8988T (cell line): Measurements from ENCODE around the gene SMAD1.
"Not testable (repeated sequence)": the region's sequence is repeated elsewhere in the genome, so short reads cannot be mapped to it uniquely, and the experiment has no call there.

Source experiments
- DNase-seq: peaks from one replicate; pipeline ENCODE4 v3.0.0; 2011

Gene SMAD1

GRCh38 chr4:145530662-145531061 is 49.0 kb downstream of the SMAD1 start:
- DNase-seq, result no peak

GRCh38 chr4:145531223-145531622 is 49.6 kb downstream of the SMAD1 start:
- DNase-seq, result no peak

DNA sequence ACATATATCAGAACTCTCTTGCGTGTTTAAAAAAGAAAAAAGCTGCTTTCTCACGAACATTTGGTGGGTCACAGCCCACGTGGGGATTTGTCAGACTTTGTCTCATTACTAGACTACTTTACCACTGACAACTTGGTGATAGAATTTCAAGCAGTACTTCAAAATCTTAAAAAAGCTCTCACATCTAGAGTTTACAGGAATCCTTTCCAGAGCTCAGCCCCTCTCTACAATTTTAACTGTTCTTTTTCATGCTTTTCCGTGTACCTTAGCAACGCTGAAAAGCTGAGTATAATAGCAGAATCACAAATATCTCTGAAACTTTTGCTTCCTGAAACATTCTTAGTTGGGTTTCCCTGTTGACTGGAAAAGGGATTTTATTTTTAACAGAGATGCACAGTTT is 50.2 kb downstream of the SMAD1 start:
- no peak for DNase-seq

- no peak for DNase-seq
These were observed 51.3 kb downstream of the SMAD1 start for GRCh38 chr4:145533001-145533400.

GRCh38 chr4:145533415-145533814 is 51.8 kb downstream of the SMAD1 start:
- not testable (repeated sequence) for DNase-seq

DNA sequence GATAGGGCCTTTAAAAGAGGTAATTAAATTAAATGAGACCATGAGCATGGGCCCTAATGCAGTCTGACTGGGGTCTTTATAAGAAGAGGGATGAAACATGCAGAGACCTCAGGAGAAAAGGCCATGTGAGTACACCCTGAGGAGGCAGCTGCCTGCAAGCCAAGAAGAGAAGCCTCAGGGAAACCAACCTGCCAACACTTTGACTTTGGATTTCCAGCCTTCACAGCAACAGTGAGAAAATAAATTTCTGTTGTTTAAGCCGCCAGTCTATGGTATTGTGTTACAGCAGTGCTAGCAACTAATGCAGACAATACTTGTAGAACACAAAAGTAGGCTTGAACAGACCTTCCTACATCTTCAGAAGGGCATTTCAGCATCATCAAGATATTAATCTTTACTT is 52.3 kb downstream of the SMAD1 start:
- DNase-seq, result no peak

GRCh38 chr4:145535202-145535601 is 53.5 kb downstream of the SMAD1 start:
- no peak for DNase-seq

GRCh38 chr4:145536044-145536443 is 54.4 kb downstream of the SMAD1 start:
- DNase-seq, result no peak

GRCh38 chr4:145538596-145538995 is 56.9 kb downstream of the SMAD1 start:
- no peak for DNase-seq

DNA sequence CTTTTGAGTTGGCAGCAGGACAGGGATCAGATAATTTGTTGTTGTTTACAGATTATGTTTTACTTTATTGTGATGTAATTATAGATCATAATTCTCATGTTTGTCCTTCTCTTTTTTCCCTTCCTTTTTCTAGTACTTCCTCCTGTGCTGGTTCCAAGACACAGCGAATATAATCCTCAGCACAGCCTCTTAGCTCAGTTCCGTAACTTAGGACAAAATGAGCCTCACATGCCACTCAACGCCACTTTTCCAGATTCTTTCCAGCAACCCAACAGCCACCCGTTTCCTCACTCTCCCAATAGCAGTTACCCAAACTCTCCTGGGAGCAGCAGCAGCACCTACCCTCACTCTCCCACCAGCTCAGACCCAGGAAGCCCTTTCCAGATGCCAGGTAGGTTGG is 58.0 kb downstream of the SMAD1 start:
- DNase-seq, result no peak

DNA sequence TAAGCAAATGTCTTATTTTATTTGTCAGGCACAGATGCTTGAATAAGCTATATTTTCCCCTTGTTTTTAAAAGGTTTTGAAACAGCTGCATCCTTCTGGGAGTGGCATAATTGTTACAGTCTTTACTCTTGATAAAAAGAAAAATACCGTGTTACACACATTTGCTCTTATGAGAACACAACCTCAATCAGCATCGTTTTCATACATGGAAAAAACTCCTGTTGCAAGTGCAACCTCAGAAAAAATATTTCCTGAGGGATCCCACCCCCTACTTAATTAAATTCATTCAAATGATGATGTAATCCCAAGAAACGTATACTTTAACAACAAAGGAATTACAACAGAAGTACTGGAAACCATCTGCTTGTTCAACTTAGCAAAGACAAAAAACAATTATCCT is 58.6 kb downstream of the SMAD1 start:
- no peak for DNase-seq

GRCh38 chr4:145541346-145541745 is 59.7 kb downstream of the SMAD1 start:
- no peak for DNase-seq

- no peak for DNase-seq
These were observed 63.4 kb downstream of the SMAD1 start for GRCh38 chr4:145545031-145545430.

GRCh38 chr4:145545538-145546174 is 64.0 kb downstream of the SMAD1 start:
- DNase-seq, result peak; percentile 10

- DNase-seq, result no peak
These were observed 64.7 kb downstream of the SMAD1 start for GRCh38 chr4:145546175-145546915.

DNA sequence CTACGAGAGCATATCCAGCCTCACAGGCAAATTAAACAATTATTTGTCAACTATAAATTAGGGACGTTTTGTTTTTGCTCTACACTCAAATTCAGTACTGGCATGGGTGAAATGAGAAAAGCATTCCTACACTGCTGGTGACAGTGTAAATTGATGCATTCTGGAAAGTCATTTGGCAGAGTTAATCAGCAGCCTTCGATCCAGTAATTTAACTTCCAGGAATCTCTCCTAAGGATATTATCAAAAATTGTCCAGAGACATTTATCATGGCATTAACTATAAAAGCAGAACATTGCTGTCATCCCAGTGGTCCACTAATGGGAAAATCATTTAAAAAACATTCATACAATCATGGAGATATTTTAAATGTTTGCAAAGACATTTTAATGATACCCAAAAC is 70.0 kb downstream of the SMAD1 start:
- DNase-seq, result no peak

GRCh38 chr4:145552181-145552822 is 70.6 kb downstream of the SMAD1 start:
- no peak for DNase-seq

DNA sequence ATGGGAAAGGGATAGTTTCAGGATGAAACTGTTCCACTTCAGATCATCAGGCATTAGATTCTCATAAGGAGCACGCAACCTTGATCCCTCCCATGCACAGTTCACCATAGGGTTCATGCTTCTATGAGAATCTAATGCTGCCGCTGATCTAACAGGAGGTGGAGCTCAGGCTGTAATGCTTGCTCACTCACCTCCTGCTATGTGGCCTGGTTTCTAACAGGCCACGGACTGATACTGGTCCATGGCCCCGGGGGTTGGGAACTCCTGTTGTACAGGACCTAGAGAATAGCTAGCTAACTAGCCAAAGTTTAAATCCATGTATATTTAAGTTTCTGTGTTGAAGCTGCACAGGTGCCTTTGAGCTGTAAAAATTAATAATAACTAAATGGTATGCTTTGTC is 71.7 kb downstream of the SMAD1 start:
- no peak for DNase-seq

- DNase-seq, result no peak
These were observed 73.0 kb downstream of the SMAD1 start for GRCh38 chr4:145554691-145555090.

- no peak for DNase-seq
These were observed 76.1 kb downstream of the SMAD1 start for GRCh38 chr4:145557720-145558119.

DNA sequence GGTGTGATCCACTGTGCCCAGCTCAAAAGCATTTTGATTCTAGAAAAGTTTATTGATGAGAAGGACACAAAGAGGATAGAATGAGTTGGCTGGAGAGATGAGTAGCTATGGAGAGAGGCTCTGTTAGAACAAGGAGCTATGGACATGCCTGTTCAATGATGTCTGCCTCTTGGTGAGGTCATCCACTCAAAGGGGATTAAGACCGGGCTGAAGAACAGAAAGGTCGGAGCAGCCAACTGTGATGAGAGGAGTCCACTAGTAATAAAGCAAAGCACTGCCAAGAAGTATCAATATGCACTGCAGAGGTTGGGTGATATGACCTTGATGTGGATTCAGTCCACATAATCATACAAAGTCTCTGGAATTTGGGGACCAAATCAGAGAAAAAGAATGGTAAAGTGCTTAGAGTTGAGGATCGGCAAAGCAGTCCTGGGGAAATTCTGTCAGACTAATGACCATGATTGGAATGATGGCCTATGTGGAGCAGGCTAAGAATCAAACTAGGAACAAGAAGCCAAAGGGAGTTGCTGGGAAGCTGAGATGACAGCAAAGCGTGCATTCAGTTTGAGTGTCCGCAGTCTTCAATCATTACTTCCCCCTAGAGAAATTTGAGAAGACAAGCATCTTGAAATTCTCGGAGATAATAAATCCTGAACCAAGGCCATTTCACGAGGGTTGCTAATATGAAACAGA is 81.8 kb downstream of the SMAD1 start:
- no peak for DNase-seq

GRCh38 chr4:145564540-145564939 is 82.9 kb downstream of the SMAD1 start:
- DNase-seq, result no peak

- DNase-seq, result no peak
These were observed 83.7 kb downstream of the SMAD1 start for GRCh38 chr4:145565328-145565727.
